ENCODE data around the gene TNP2.

TNP2 gene

DNA sequence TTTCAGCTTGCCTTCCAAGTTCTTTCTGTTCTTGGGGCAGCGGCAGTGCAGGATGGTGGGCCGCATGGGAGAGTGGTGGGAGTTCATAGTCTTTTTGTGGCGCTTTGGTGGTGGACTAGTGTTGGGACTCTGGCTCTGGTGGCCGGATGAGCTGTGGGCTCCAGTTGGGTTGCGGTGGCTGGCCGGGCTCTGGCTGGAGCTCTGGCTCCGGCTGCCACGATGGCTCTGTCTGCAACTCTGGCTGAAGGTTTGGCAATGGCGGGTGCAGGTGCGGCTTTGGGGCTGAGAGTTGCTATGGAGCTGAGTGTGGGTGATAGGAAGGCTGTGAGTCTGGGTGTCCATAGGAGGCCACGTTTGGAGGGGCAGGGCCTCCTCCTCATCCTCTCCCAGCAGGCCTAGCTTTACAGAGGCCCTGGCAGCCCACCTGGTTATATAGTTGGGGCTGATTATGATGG lies at the start of gene TNP2:
Gene TNP2 (minus strand): TSS at position 405 of the 455 bp plus-strand sequence. CDS start 63 bp downstream, at position 342.
- H3K27ac Mint-ChIP-seq: no peak within 1 kb of the TSS
- H3K4me3 Mint-ChIP-seq: no peak within 1 kb of the TSS
- H3K4me1 Mint-ChIP-seq: peaks cover 32% of the 10 kb centered on the region
- no peak for DNase-seq
- TF ChIP-seq, protein P1, sequence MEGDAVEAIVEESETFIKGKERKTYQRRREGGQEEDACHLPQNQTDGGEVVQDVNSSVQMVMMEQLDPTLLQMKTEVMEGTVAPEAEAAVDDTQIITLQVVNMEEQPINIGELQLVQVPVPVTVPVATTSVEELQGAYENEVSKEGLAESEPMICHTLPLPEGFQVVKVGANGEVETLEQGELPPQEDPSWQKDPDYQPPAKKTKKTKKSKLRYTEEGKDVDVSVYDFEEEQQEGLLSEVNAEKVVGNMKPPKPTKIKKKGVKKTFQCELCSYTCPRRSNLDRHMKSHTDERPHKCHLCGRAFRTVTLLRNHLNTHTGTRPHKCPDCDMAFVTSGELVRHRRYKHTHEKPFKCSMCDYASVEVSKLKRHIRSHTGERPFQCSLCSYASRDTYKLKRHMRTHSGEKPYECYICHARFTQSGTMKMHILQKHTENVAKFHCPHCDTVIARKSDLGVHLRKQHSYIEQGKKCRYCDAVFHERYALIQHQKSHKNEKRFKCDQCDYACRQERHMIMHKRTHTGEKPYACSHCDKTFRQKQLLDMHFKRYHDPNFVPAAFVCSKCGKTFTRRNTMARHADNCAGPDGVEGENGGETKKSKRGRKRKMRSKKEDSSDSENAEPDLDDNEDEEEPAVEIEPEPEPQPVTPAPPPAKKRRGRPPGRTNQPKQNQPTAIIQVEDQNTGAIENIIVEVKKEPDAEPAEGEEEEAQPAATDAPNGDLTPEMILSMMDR (IDR thresholded peaks at IDR 0.05): no peak
- peaks cover 11% of the 10 kb centered on the region for H3K27me3 Mint-ChIP-seq (ENCODE audit: low read depth, poor library complexity)
- H3K36me3 Mint-ChIP-seq (ENCODE audit: low read depth): no peaks in the 10 kb centered on the region
- H3K9me3 Mint-ChIP-seq: peaks cover under 1% of the 10 kb centered on the region

DNA sequence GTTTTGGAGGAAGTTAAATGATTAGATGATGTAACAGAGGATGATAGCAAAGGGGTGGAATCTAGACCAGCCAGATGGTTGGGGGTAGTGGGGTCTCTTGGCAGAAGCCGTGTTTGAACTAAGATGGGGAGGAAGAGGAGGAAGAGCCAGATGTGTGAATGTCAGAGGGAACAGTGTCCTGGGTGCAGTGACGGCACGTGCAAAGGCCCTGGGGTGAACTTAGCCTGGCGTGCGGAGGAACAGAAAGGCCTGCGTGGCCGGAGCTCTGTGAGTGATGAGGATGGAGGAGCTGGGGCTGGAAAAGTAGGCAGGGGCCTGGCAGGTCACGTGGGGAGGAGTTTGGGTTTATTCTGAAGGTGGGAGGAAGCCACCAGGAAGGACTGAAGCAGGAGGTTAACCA lies 49.7 kb upstream of the TNP2 start:
- Mint-ChIP-seq H3K9me3 (no peaks in the 10 kb centered on the region), H3K4me1 (peaks cover 26% of the 10 kb centered on the region), H3K4me3 (no peak overlapping the region), H3K27ac (no peak overlapping the region), H3K36me3 (ENCODE audit: low read depth) (no peaks in the 10 kb centered on the region), H3K27me3 (ENCODE audit: low read depth, poor library complexity) (peaks cover 17% of the 10 kb centered on the region)
- no peak for DNase-seq
- TF ChIP-seq, protein P1 (IDR thresholded peaks at IDR 0.05): no peak

DNA sequence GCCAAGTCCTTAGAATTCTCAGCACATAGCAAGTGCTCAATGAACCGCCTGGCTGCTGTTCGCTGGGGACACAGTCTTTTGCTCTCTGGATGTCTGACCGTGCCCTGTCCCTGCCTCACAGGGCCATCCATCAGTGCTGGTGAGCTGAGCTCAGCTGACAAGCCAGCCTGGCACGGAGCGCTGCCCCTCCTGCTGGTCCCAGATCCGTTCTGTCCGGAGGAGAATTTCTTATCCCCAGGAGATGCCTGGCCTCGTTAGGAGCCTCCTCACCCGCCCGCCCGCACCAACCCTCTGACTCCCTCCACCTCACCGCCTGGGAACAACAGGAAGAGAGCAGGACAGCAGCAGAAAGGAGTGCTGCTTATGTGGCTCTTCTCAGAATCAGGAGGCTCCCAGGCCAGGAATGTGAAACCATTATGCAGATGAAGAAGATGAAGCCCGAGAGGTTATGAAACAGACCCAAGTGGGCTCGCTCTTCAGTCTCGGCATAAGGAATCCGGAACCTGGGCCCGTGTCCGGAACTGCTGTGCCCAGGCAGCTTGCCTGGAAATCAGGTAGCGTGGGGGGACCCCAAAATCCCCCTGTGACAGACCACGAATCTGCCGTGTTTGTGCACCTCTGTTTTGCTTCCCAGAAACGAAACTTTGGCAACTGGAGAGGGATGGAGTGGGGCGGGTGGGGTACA lies 47.3 kb upstream of the TNP2 start:
- peak; percentile 33 for DNase-seq
- no peak overlapping the region for H3K4me3 Mint-ChIP-seq
- no peaks in the 10 kb centered on the region for H3K9me3 Mint-ChIP-seq
- peaks cover 17% of the 10 kb centered on the region for H3K27me3 Mint-ChIP-seq (ENCODE audit: low read depth, poor library complexity)
- no peak overlapping the region for H3K27ac Mint-ChIP-seq
- H3K36me3 Mint-ChIP-seq (ENCODE audit: low read depth): no peaks in the 10 kb centered on the region
- TF ChIP-seq, protein P1 (IDR thresholded peaks at IDR 0.05): no peak
- peaks cover 28% of the 10 kb centered on the region for H3K4me1 Mint-ChIP-seq

DNA sequence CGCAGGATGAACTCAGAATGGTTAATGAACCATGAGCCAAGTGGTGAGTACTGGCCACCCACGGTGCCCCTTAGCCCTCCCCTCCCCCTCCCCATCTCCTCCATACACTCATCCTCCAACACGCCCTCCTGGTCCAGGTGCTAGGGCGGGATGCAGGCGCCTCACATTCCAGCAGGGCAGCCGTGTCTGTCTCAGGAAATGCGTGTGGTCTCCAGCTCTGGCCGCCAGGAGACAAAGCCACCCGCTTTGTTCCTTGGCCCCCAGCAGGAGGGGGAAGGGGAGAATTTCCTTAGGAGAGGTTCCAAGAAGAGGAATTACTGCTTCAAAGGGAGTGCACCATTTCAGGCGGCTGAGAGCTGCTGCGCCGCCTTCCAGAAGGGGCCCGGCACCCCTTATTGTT lies 46.4 kb upstream of the TNP2 start:
- no peaks in the 10 kb centered on the region for H3K36me3 Mint-ChIP-seq (ENCODE audit: low read depth)
- H3K4me3 Mint-ChIP-seq: no peak overlapping the region
- peaks cover 17% of the 10 kb centered on the region for H3K27me3 Mint-ChIP-seq (ENCODE audit: low read depth, poor library complexity)
- peak; percentile 61 for DNase-seq
- H3K4me1 Mint-ChIP-seq: peaks cover 28% of the 10 kb centered on the region
- TF ChIP-seq, protein P1 (IDR thresholded peaks at IDR 0.05): peak; percentile 17
- no peaks in the 10 kb centered on the region for H3K9me3 Mint-ChIP-seq
- H3K27ac Mint-ChIP-seq: no peak overlapping the region

DNA sequence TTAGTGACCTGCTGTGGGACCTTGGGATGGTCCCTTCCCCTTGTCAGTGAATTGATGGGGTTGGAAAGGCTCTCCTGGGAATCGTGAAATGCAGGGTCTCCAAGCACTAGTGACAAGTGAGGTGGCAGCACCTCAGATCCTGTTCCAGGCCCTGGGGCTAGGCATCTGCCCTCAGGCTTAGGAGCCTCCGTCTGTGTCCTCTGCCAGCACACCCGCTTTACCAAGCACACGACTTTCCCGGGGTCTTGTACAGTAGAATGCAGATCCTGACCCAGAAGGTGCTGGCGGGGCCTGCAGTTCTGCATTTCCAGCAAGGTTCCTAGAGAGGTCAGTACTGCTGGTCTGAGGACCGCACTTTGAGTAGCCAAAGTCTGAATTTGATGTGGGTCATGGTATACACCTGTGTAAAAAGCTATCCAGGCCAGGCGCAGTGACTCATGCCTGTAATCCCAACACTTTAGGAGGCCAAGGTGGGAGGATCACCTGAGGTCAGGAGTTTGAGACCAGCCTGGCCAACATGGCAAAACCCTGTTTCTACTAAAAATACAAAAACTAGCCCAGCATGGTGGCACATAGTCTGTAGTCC lies 45.3 kb upstream of the TNP2 start:
- no peak for DNase-seq
- H3K36me3 Mint-ChIP-seq (ENCODE audit: low read depth): no peaks in the 10 kb centered on the region
- peaks cover 17% of the 10 kb centered on the region for H3K27me3 Mint-ChIP-seq (ENCODE audit: low read depth, poor library complexity)
- no peak overlapping the region for H3K4me3 Mint-ChIP-seq
- TF ChIP-seq, protein P1 (IDR thresholded peaks at IDR 0.05): no peak
- H3K9me3 Mint-ChIP-seq: no peaks in the 10 kb centered on the region
- H3K4me1 Mint-ChIP-seq: peaks cover 34% of the 10 kb centered on the region
- H3K27ac Mint-ChIP-seq: no peak overlapping the region

Measured in nephron progenitor cell (in vitro differentiated cells).